ENCODE results near the gene PAQR4.
"Not testable (repeated sequence)": the region's sequence is repeated elsewhere in the genome, so short reads cannot be mapped to it uniquely, and the experiment has no call there.

The PAQR4 gene

DNA sequence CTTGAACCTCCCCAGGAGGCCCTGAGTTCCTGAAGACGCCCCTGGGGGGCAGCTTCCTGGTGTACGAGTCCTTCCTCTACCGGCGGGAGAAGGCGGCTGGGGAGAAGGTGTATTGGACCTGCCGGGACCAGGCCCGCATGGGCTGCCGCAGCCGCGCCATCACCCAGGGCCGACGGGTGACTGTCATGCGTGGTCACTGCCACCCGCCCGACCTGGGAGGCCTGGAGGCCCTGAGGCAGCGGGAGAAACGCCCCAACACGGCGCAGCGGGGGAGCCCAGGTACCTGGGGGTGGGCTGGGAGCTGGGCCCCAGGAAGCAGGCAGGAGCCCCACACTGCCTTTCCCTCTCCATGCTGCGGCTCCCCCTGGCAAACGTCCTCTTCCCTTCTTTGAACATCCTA, 35.4 kb upstream of the PAQR4 start:
- Mint-ChIP-seq H3K4me3 (no peak overlapping the region), H3K27me3 (ENCODE audit: low read depth) (no peaks in the 10 kb centered on the region), H3K27ac (no peak overlapping the region), H3K9me3 (no peaks in the 10 kb centered on the region), H3K36me3 (ENCODE audit: low read depth) (peaks cover 14% of the 10 kb centered on the region), H3K4me1 (ENCODE audit: low read depth) (peaks cover 3% of the 10 kb centered on the region)

DNA sequence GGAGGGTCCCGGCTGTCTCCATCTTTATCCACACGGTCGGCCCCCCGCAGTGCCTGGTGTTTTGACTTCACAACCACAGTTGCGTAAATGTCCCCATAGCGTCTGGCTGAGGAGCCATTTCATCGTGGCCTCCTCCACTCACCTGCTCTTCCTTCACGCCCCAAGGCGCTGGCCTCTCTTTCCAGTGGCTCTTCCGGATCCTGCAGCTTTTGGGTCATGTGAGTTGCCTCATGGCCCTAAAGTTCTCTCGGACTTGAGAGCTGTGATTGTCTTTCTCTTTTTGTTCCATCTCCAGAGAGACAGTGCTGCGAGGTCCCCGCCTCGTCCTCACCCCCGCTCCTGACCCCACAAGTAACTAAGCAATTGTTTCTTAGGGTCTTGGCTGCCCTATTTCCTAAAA, 34.7 kb upstream of the PAQR4 start:
- H3K9me3 Mint-ChIP-seq: no peaks in the 10 kb centered on the region
- no peak overlapping the region for H3K27ac Mint-ChIP-seq
- H3K4me1 Mint-ChIP-seq (ENCODE audit: low read depth): peaks cover 3% of the 10 kb centered on the region
- H3K36me3 Mint-ChIP-seq (ENCODE audit: low read depth): peaks cover 16% of the 10 kb centered on the region
- H3K27me3 Mint-ChIP-seq (ENCODE audit: low read depth): no peaks in the 10 kb centered on the region
- no peak overlapping the region for H3K4me3 Mint-ChIP-seq

GRCh38 chr16:2936436-2937011, 32.6 kb upstream of the PAQR4 start:
- H3K36me3 Mint-ChIP-seq (ENCODE audit: low read depth): peaks cover 18% of the 10 kb centered on the region
- no peak overlapping the region for H3K27ac Mint-ChIP-seq
- H3K4me1 Mint-ChIP-seq (ENCODE audit: low read depth): peaks cover 3% of the 10 kb centered on the region
- H3K9me3 Mint-ChIP-seq: no peaks in the 10 kb centered on the region
- no peaks in the 10 kb centered on the region for H3K27me3 Mint-ChIP-seq (ENCODE audit: low read depth)
- no peak overlapping the region for H3K4me3 Mint-ChIP-seq

DNA sequence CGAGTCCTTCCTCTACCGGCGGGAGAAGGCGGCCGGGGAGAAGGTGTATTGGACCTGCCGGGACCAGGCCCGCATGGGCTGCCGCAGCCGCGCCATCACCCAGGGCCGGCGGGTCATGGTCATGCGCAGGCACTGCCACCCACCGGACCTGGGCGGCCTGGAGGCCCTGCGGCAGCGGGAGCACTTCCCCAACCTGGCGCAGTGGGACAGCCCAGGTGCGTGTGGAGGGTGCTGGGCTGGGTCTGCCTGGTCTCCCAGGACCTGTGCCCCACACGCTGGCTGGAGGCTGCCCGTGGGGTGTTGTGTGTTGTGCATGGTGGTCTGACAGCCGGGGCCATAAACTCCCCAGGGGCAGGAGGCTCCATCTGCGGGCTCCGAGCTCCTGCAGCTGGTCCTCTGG, 32.0 kb upstream of the PAQR4 start:
- peaks cover 3% of the 10 kb centered on the region for H3K4me1 Mint-ChIP-seq (ENCODE audit: low read depth)
- peaks cover 18% of the 10 kb centered on the region for H3K36me3 Mint-ChIP-seq (ENCODE audit: low read depth)
- no peaks in the 10 kb centered on the region for H3K27me3 Mint-ChIP-seq (ENCODE audit: low read depth)
- no peak overlapping the region for H3K4me3 Mint-ChIP-seq
- no peak overlapping the region for H3K27ac Mint-ChIP-seq
- no peaks in the 10 kb centered on the region for H3K9me3 Mint-ChIP-seq

- Mint-ChIP-seq H3K4me3 (no peak overlapping the region), H3K27ac (no peak overlapping the region), H3K36me3 (ENCODE audit: low read depth) (peaks cover 21% of the 10 kb centered on the region), H3K27me3 (ENCODE audit: low read depth) (no peaks in the 10 kb centered on the region), H3K4me1 (ENCODE audit: low read depth) (peaks cover 3% of the 10 kb centered on the region), H3K9me3 (no peaks in the 10 kb centered on the region)
Measured at GRCh38 chr16:2938206-2938605, 30.9 kb upstream of the PAQR4 start.

DNA sequence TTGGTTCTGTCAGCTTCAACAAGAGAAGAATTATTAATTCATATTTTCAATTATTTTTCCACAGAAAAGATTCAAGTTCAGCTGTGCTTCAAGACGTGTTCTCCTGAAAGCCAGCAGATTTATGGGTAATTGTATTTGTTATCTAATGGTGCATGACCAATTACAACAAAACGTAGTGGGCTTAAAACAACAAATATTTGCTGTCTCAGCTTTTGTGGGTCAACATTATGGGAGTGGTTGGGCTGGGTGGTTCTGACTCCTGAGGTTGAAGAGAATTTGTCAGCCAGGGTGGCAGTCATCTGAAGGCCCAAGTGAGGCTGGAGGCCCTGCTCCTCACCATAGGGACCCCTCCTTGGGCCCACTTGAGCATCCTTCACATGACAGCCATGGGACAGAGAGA, 29.2 kb upstream of the PAQR4 start:
- Mint-ChIP-seq H3K9me3 (no peaks in the 10 kb centered on the region), H3K27me3 (ENCODE audit: low read depth) (no peaks in the 10 kb centered on the region), H3K4me3 (no peak overlapping the region), H3K27ac (no peak overlapping the region), H3K4me1 (ENCODE audit: low read depth) (peaks cover 3% of the 10 kb centered on the region), H3K36me3 (ENCODE audit: low read depth) (peaks cover 19% of the 10 kb centered on the region)

- Mint-ChIP-seq H3K4me1 (ENCODE audit: low read depth) (no peaks in the 10 kb centered on the region), H3K27me3 (ENCODE audit: low read depth) (no peaks in the 10 kb centered on the region), H3K27ac (no peak overlapping the region), H3K4me3 (no peak overlapping the region), H3K36me3 (ENCODE audit: low read depth) (peaks cover 14% of the 10 kb centered on the region), H3K9me3 (no peaks in the 10 kb centered on the region)
Measured at GRCh38 chr16:2942045-2942444, 27.1 kb upstream of the PAQR4 start.

DNA sequence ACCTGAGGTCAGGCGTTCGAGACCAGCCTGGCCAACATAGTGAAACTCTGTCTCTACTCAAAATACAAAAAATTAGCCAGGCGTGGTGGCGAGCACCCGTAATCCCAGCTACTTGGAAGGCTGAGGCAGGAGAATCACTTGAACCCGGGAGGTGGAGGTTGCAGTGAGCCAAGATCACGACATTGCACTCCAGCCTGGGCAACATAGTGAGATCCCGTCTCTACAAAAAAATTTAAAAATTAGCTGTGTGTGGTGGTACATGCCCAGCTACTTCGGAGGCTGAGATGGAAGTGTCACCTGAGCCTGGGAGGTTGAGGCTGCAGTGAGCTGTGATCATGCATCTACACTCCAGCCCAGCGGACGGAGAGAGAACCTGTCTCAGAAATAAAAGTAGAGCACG, 25.4 kb upstream of the PAQR4 start:
- peaks cover 16% of the 10 kb centered on the region for H3K36me3 Mint-ChIP-seq (ENCODE audit: low read depth)
- not testable (repeated sequence) for H3K27me3 Mint-ChIP-seq (ENCODE audit: low read depth); H3K4me3 Mint-ChIP-seq; H3K9me3 Mint-ChIP-seq; H3K4me1 Mint-ChIP-seq (ENCODE audit: low read depth); H3K27ac Mint-ChIP-seq

GRCh38 chr16:2946649-2947048, 22.5 kb upstream of the PAQR4 start:
- H3K4me3 Mint-ChIP-seq: no peak overlapping the region
- no peak overlapping the region for H3K27ac Mint-ChIP-seq
- no peaks in the 10 kb centered on the region for H3K27me3 Mint-ChIP-seq (ENCODE audit: low read depth)
- peaks cover 2% of the 10 kb centered on the region for H3K4me1 Mint-ChIP-seq (ENCODE audit: low read depth)
- no peaks in the 10 kb centered on the region for H3K9me3 Mint-ChIP-seq
- H3K36me3 Mint-ChIP-seq (ENCODE audit: low read depth): peaks cover 14% of the 10 kb centered on the region

DNA sequence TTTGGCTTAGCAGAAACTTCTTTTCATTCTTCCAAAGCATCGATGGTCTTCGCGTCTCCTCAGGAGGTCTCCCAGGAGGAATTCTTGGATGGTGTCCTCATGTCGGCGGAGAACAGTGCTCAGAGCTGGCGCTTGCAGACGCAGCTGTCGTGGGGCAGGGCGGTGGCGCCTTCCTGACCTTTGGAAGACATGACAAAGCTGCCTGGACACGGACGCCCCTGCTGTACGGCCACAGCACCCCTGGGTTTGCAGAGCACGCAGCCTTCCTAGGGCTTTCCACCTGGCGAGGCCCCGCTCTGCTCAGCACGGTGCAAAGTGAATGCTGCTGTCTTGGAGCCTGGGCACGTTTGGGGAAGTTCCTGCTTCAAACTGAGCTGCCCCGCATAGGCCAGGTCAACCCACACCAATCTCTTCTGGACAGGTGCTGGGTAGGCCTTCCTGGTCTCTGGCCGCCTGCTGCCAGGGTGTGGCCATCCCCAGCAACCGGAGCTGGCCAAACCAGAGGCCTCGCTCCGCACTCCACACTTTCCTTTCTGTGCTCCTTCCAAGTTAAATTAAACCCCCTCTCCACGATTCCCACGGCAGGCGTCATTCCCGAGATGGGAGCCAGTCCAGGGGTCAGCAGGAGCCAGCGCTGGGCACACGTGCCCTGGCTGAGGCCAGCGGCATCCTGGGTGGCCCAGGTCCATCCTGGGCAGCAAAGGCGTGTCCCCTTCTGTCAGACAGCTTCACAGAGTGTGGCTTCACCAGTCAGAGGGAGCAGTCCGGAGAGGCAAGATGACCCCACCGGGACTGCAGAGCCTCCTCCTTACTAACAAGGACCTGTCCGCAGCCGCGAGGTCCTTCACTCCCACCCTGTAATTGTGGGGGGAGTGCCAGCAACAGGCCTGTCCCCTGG, 20.1 kb upstream of the PAQR4 start:
- H3K27me3 Mint-ChIP-seq (ENCODE audit: low read depth): no peaks in the 10 kb centered on the region
- H3K36me3 Mint-ChIP-seq (ENCODE audit: low read depth): peaks cover 7% of the 10 kb centered on the region
- H3K27ac Mint-ChIP-seq: no peak overlapping the region
- peaks cover 2% of the 10 kb centered on the region for H3K4me1 Mint-ChIP-seq (ENCODE audit: low read depth)
- H3K9me3 Mint-ChIP-seq: no peaks in the 10 kb centered on the region
- no peak overlapping the region for H3K4me3 Mint-ChIP-seq

DNA sequence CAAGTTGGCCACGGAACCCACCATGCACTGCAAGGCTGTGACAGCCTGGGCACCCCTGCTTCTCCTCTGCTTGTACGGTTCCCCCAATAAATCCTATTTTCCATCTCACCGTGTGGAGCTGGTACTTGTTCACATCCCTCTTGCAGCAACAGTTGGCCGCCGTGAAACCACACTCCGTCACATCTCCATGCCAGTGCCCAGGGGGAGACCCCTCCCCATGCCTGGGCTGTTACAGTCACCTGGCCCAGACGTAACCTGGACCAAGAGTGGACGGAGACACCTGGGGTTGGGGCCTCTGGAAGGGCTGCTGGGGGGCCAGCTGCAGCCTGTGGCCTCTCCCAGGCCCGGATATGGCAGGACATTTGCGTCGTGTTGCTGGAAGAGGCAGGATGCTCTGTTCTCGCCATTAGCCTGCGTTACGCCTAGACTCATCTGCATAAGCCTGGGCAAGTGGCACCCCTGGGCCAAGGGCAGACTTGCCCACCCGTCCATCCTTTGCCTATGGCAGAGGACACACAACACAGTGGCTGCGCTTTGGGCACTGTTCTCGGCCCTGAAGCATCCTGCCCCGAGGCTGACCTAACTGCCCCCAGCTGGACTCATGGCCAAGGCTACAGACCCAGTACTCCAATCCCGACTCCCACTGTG, 19.3 kb upstream of the PAQR4 start:
- Mint-ChIP-seq H3K27ac (no peak overlapping the region), H3K4me3 (no peak overlapping the region), H3K4me1 (ENCODE audit: low read depth) (peaks cover 2% of the 10 kb centered on the region), H3K9me3 (no peaks in the 10 kb centered on the region), H3K36me3 (ENCODE audit: low read depth) (peaks cover 7% of the 10 kb centered on the region), H3K27me3 (ENCODE audit: low read depth) (no peaks in the 10 kb centered on the region)

GRCh38 chr16:2950353-2950724, 18.8 kb upstream of the PAQR4 start:
- H3K36me3 Mint-ChIP-seq (ENCODE audit: low read depth): peaks cover 7% of the 10 kb centered on the region
- H3K9me3 Mint-ChIP-seq: no peaks in the 10 kb centered on the region
- H3K27me3 Mint-ChIP-seq (ENCODE audit: low read depth): no peaks in the 10 kb centered on the region
- H3K4me3 Mint-ChIP-seq: no peak overlapping the region
- no peak overlapping the region for H3K27ac Mint-ChIP-seq
- peaks cover 2% of the 10 kb centered on the region for H3K4me1 Mint-ChIP-seq (ENCODE audit: low read depth)

DNA sequence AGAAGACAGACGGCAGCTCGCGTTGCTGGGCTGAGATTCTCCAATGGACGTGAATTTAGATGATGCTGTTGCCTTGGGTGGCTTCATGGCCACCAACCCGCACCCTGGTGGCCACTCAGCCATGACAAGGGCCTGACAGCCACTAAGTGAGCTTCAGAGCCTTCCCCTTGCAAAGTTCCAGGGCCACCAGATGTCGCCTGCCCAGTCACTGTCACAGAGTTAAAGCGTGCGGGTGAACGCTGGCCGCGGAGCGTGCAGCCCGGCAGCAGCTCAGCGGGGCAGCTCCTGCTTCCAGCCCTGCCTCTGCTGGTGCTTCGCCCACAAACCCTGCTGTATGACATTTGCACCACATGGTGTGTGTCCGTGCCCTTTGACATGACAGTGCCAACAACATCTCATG, 18.4 kb upstream of the PAQR4 start:
- Mint-ChIP-seq H3K36me3 (ENCODE audit: low read depth) (peaks cover 7% of the 10 kb centered on the region), H3K27ac (no peak overlapping the region), H3K4me3 (no peak overlapping the region), H3K27me3 (ENCODE audit: low read depth) (no peaks in the 10 kb centered on the region), H3K4me1 (ENCODE audit: low read depth) (peaks cover 2% of the 10 kb centered on the region), H3K9me3 (no peaks in the 10 kb centered on the region)

DNA sequence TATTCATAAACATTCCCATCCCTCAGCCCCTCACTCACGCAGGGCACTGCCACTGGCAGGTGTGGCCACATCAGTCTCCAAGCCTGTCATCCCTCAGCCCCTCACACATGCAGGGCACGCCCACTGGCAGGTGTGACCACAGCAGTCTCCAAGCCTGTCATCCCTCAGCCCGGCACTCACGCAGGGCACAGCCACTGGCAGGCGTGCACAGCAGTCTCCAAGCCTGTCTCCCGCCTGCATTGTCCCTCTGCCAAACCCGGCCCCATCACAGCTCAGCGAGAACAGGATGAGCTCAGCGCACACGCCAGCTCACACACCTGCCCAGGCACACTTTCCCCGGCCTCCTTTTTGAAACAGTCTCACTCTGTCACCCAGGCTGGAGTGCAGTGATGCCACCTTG, 16.5 kb upstream of the PAQR4 start:
- no peak overlapping the region for H3K27ac Mint-ChIP-seq
- H3K27me3 Mint-ChIP-seq (ENCODE audit: low read depth): no peaks in the 10 kb centered on the region
- peaks cover 4% of the 10 kb centered on the region for H3K36me3 Mint-ChIP-seq (ENCODE audit: low read depth)
- no peak overlapping the region for H3K4me3 Mint-ChIP-seq
- no peaks in the 10 kb centered on the region for H3K9me3 Mint-ChIP-seq
- peaks cover 2% of the 10 kb centered on the region for H3K4me1 Mint-ChIP-seq (ENCODE audit: low read depth)

Measured in T-helper 1 cell treated with Interleukin-12 subunit alpha and Interleukin-12 subunit beta and Interleukin-4 antibody, amounts not matched to agents 30 μg/mL and 1 μg/mL, for 36 hours (primary cell).